Transverse colon (tissue), 4 donors: ENCODE data around the gene TCF7L2. TPM values are rescaled to one million over a fixed set of nuclear protein-coding genes. Genes with fewer than 3 reads are reported as not detected.

ENCODE experiments used
- DNase-seq: peaks from one replicate; pipeline ENCODE4 v3.0.0-alpha.2; 2019
- H3K27ac ChIP-seq, 4 donors: fragments of 200-600 bp; sonication (generic); 2 replicates each; pipeline ENCODE4 v1.5.1; 2016 to 2018; ENCODE audit warnings: inconsistent platforms in 4 of 4
- H3K27me3 ChIP-seq: fragments of 200-600 bp; sonication (generic); 2 replicates; pipeline ENCODE4 v1.5.1; 2017; ENCODE audit warnings: inconsistent platforms
- H3K36me3 ChIP-seq, 4 donors: fragments of 200-600 bp; sonication (generic); 2 replicates each; pipeline ENCODE4 v1.5.1; 2017 to 2019; ENCODE audit warnings: inconsistent platforms in 4 of 4
- H3K4me1 ChIP-seq, 4 donors: fragments of 200-600 bp; sonication (generic); 2 replicates each; pipeline ENCODE4 v1.5.1; 2017 to 2020; ENCODE audit warnings: inconsistent platforms in 4 of 4
- H3K4me3 ChIP-seq, 4 donors: fragments of 200-600 bp; sonication (generic); 1 replicate in 1 of 4; 2 replicates in 3 of 4; pipeline versions ENCODE4 v1.5.1 to v1.6.1; 2017 to 2019; ENCODE audit warnings: inconsistent platforms in 4 of 4
- H3K9me3 ChIP-seq, 2 donors: fragments of 200-600 bp; sonication (generic); 2 replicates each; pipeline ENCODE4 v1.5.1; 2017 to 2019; ENCODE audit warnings: inconsistent platforms in 2 of 2
- EP300 ChIP-seq: sonication (generic); formaldehyde crosslinking; IDR thresholded peaks from one replicate; pipeline ENCODE4 v1.6.1; 2017; ENCODE audit warnings: antibody characterized with exemption, low read depth
- POLR2A ChIP-seq: fragments of 450-650 bp; IDR thresholded peaks from one replicate; pipeline ENCODE4 v1.6.1; 2016; ENCODE audit warnings: antibody characterized with exemption, mild to moderate bottlenecking, moderate library complexity
- POLR2AphosphoS5 ChIP-seq, 3 donors: sonication (generic); formaldehyde crosslinking; IDR thresholded peaks; one replicate each; pipeline ENCODE4 v1.6.1; 2016; ENCODE audit warnings: antibody characterized with exemption in 3 of 3
- WGBS, 2 donors: methylation state at CpG; one replicate each; pipeline ENCODE4 v1.1.5; 2018; ENCODE audit warnings: low coverage in 1 of 2; 5-methylcytosine and 5-hydroxymethylcytosine counted together
- in situ Hi-C, 4 donors: fragments of 200-750 bp; cut with MboI; loops; one replicate each; pipeline versions ENCODE4 v1.15.0 to v1.15.1; 2017; ENCODE audit warnings: low sequenced_read_pairs in 3 of 4, low pct_ligation_motif_present in 1 of 4, low pct_unique_long_range_greater_than_20kb in 1 of 4
- intact Hi-C: fragments of 100-400 bp; cut with DNase I; formaldehyde crosslinking; loops from one replicate; pipeline ENCODE4 v1.15.1; 2023; ENCODE audit warnings: low total_unique reads
- total RNA-seq, 4 donors: library from RNA; depleted of rRNA; stranded (reverse); fragments of >200 nt; gene quantifications; one replicate each; pipeline ENCODE4 v1.1.0, GENCODE V29; 2016
- TF ChIP-seq, protein P1 (sequence below), 5 experiments: fragments of 200-600 bp in 3 of 5; fragments of 450-650 bp in 2 of 5; sonication (generic) in 3 of 5; IDR thresholded peaks; 1 replicate in 2 of 5; 2 replicates in 3 of 5; pipeline ENCODE4 v1.5.1; 2016 to 2017; ENCODE audit warnings: antibody characterized with exemption in 5 of 5, inconsistent platforms in 3 of 5, mild to moderate bottlenecking in 2 of 5, moderate library complexity in 1 of 5

The TCF7L2 gene
- total RNA-seq, 4 donors from 2014 or later: 84.6 to 249 (median 137) TPM

DNA sequence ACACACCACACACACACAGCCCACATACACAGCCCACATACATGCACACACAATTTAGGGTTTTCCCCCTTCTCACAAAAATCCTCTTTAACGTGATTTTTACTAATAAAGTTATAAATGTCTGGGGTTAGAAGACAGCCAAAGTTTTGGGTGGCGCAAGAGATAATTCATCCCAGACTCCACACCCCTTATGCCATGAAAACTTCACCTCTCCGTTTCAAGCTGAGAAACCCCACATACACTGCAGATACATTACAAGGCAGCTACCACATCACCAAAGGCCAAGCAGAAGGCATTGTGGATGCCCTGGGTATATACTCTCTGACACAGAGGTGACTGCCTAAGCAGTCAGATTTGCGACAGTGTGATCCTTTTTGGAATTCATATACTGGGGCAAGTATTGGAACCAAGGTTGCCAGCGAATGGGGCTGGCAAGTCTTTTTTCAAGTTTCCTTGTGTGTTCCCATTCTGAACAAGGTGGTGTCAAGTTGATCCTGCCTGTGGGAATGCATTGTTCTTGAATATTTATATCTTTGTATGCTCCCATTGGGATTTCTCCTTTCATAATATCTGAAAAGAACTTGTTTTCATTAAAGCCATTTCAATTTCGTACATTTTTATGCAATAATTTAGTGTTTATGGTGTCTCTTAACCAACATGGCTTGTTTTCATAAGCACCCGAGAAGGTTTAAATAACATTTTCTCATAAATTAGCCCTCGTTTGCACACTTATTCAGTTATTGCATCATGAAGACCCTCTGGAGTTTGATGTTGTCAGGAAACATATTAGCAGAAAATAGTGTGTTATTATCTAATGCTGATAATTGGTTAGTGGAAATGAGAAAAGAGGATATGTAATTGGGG, 130.2 kb downstream of the TCF7L2 start:
- intact Hi-C loops: no loop called here
- 85 to 88% methylated on average over 8 of the region's 8 CpGs for WGBS, 2 donors
- Histone ChIP-seq H3K27ac (no peak overlapping the region), H3K27me3 (no peaks in the 10 kb centered on the region), H3K9me3 (no peaks in the 10 kb centered on the region), H3K4me3 (no peak overlapping the region), H3K36me3 (no peaks in the 10 kb centered on the region), H3K4me1 (peaks cover 0 to 24% (median 3%) of the 10 kb centered on the region in 4 donors)
- in situ Hi-C loops: loop anchor here in 1 of 4 donors (25.0 kb wide), 1 partner anchor 118 kb away; the partner anchor contains the start of gene TCF7L2
- TF ChIP-seq POLR2A: no peak
- DNase-seq: no peak

DNA sequence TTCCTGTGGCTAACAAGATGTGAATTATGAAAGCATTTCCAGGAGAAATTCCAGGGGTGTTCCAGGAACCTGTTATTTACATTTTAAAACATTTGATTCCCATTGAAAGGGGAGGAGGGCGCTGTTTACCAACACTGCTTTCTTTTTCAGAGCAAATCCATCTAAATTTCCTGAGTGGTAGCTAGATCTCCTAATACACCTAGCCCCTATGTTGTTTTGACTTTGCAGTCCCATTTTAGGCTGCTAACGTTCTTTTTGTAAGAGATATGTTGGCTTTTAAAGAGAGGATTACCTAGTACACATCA, 130.8 kb downstream of the TCF7L2 start:
- no peak overlapping the region for H3K27ac ChIP-seq
- DNase-seq: no peak
- WGBS, 2 donors: 84 to 87% methylated on average over 2 of the region's 2 CpGs
- no peaks in the 10 kb centered on the region for H3K36me3 ChIP-seq
- no peak for TF ChIP-seq EP300
- TF ChIP-seq POLR2A: no peak
- no peak for TF ChIP-seq POLR2AphosphoS5 (IDR thresholded peaks at IDR 0.05)
- TF ChIP-seq, protein P1, sequence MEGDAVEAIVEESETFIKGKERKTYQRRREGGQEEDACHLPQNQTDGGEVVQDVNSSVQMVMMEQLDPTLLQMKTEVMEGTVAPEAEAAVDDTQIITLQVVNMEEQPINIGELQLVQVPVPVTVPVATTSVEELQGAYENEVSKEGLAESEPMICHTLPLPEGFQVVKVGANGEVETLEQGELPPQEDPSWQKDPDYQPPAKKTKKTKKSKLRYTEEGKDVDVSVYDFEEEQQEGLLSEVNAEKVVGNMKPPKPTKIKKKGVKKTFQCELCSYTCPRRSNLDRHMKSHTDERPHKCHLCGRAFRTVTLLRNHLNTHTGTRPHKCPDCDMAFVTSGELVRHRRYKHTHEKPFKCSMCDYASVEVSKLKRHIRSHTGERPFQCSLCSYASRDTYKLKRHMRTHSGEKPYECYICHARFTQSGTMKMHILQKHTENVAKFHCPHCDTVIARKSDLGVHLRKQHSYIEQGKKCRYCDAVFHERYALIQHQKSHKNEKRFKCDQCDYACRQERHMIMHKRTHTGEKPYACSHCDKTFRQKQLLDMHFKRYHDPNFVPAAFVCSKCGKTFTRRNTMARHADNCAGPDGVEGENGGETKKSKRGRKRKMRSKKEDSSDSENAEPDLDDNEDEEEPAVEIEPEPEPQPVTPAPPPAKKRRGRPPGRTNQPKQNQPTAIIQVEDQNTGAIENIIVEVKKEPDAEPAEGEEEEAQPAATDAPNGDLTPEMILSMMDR (IDR thresholded peaks at IDR 0.05): no peak
- in situ Hi-C loops (loop anchor here in 1 of 4 donors (25.0 kb wide), 1 partner anchor 119 kb away; the partner anchor contains the start of gene TCF7L2), intact Hi-C loops (no loop called here)
- H3K4me1 ChIP-seq: peaks cover 3 to 29% (median 7%) of the 10 kb centered on the region in 4 donors
- H3K27me3 ChIP-seq: no peaks in the 10 kb centered on the region
- H3K4me3 ChIP-seq: no peak overlapping the region
- H3K9me3 ChIP-seq: no peaks in the 10 kb centered on the region

DNA sequence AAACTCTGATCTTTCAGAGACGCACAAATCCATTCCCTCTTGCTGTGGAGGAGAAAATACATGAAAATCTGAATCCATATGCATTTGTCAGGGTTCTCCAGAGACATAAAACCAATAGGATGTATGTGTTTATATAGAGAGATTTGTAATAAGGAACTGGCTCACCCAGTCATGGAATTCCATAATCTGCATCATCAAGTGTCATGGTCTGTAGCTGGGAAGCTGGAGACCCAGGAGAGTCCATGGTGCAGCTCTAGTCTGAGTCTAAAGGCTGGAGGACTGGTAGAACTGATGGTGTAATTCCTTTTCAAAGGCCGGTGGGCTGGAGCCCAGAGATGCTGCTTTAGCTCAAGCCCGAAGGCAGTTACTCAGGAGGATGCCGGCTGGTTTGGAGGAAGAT, 134.0 kb downstream of the TCF7L2 start:
- Histone ChIP-seq H3K27ac (no peak overlapping the region), H3K4me1 (peaks cover 8 to 55% (median 34%) of the 10 kb centered on the region in 4 donors)
- intact Hi-C loops: no loop called here

GRCh38 chr10:113085776-113086175, 135.7 kb downstream of the TCF7L2 start:
- peaks cover 6 to 65% (median 37%) of the 10 kb centered on the region in 4 donors for H3K4me1 ChIP-seq
- intact Hi-C loops: no loop called here
- TF ChIP-seq POLR2A (no peak), EP300 (no peak), POLR2AphosphoS5 (IDR thresholded peaks at IDR 0.05) (no peak)
- TF ChIP-seq, protein P1 (IDR thresholded peaks at IDR 0.05): no peak

More for the DNA sequence above, 134.0 kb downstream of the TCF7L2 start:
- no peak for DNase-seq
- H3K4me3 ChIP-seq: no peak overlapping the region
- no peaks in the 10 kb centered on the region for H3K9me3 ChIP-seq
- H3K27me3 ChIP-seq: no peaks in the 10 kb centered on the region
- TF ChIP-seq POLR2A (no peak), POLR2AphosphoS5 (IDR thresholded peaks at IDR 0.05) (no peak), EP300 (no peak)
- TF ChIP-seq, protein P1 (IDR thresholded peaks at IDR 0.05): no peak
- 87 to 96% methylated on average over 1 to 4 of the region's 4 CpGs for WGBS, 2 donors
- H3K36me3 ChIP-seq: no peaks in the 10 kb centered on the region
- in situ Hi-C loops: loop anchor here in 1 of 4 donors (25.0 kb wide), 1 partner anchor 122 kb away; the partner anchor contains the start of gene TCF7L2

More at GRCh38 chr10:113085776-113086175, 135.7 kb downstream of the TCF7L2 start:
- Histone ChIP-seq H3K9me3 (no peaks in the 10 kb centered on the region), H3K36me3 (no peaks in the 10 kb centered on the region), H3K4me3 (no peak overlapping the region), H3K27me3 (no peaks in the 10 kb centered on the region), H3K27ac (peak overlapping the region; percentile 72 to 84 (median 80))
- WGBS, 2 donors: 80 to 91% methylated on average over 1 to 4 of the region's 4 CpGs
- in situ Hi-C loops: loop anchor here in 1 of 4 donors (25.0 kb wide), 1 partner anchor 123 kb away; the partner anchor contains the start of gene TCF7L2
- no peak for DNase-seq
